Gastrocnemius medialis (tissue), 4 donors: Measurements from ENCODE around the gene ALDH1B1. TPM values are rescaled to one million over a fixed set of nuclear protein-coding genes. Genes with fewer than 3 reads are reported as not detected.

Experiments
- ATAC-seq, 2 donors: fragments of 150-250 bp; one replicate each; pipeline ENCODE4 v1.9.1; 2016
- DNase-seq, 2 donors: peaks; one replicate each; pipeline ENCODE4 v3.0.0-alpha.2; 2019
- H3K27ac ChIP-seq, 4 donors: fragments of 200-600 bp; sonication (generic); 1 replicate in 1 of 4; 2 replicates in 3 of 4; pipeline ENCODE4 v1.5.1; 2016 to 2018; ENCODE audit warnings: mild to moderate bottlenecking in 2 of 4, moderate library complexity in 1 of 4
- H3K27me3 ChIP-seq, 3 donors: fragments of 200-600 bp; sonication (generic) in 2 of 3; 1 replicate in 1 of 3; 2 replicates in 2 of 3; pipeline versions ENCODE4 v1.5.1 to v1.6.0; 2016 to 2019; ENCODE audit warnings: mild to moderate bottlenecking in 1 of 3, moderate library complexity in 1 of 3
- H3K36me3 ChIP-seq, 2 donors: fragments of 200-600 bp; sonication (generic) in 1 of 2; one replicate each; pipeline ENCODE4 v1.5.1; 2017 to 2018
- H3K4me1 ChIP-seq, 2 donors: fragments of 200-600 bp; sonication (generic) in 1 of 2; one replicate each; pipeline ENCODE4 v1.5.1; 2016 to 2017; ENCODE audit warnings: mild to moderate bottlenecking in 2 of 2
- H3K4me3 ChIP-seq, 4 donors: fragments of 200-600 bp; sonication (generic) in 3 of 4; 1 replicate in 1 of 4; 2 replicates in 3 of 4; pipeline ENCODE4 v1.5.1; 2016 to 2019; ENCODE audit warnings: mild to moderate bottlenecking in 2 of 4
- H3K9me3 ChIP-seq, 3 donors: fragments of 200-600 bp; sonication (generic) in 2 of 3; 1 replicate in 1 of 3; 2 replicates in 2 of 3; pipeline ENCODE4 v1.5.1; 2016 to 2019
- CTCF ChIP-seq, 5 experiments: fragments of 450-650 bp in 3 of 5; fragments of 200-600 bp in 2 of 5; sonication (generic) in 2 of 5; IDR thresholded peaks in 4 of 5; conservative IDR thresholded peaks in 1 of 5; 1 replicate in 4 of 5; 2 replicates in 1 of 5; pipeline ENCODE4 v1.5.1; 2016 to 2019; ENCODE audit warnings: antibody characterized with exemption in 5 of 5, mild to moderate bottlenecking in 3 of 5, moderate library complexity in 3 of 5
- POLR2A ChIP-seq, 2 donors: fragments of 450-650 bp; IDR thresholded peaks; one replicate each; pipeline ENCODE4 v1.6.1; 2017; ENCODE audit warnings: antibody characterized with exemption in 2 of 2, mild to moderate bottlenecking in 2 of 2, moderate library complexity in 2 of 2
- in situ Hi-C, 4 donors: fragments of 200-750 bp; cut with MboI; loops; one replicate each; pipeline versions ENCODE4 v1.15.0 to v1.8.0; 2017; ENCODE audit warnings: low sequenced_read_pairs in 4 of 4
- intact Hi-C: fragments of 100-400 bp; cut with DNase I; formaldehyde crosslinking; loops from one replicate; pipeline ENCODE4 v1.15.1; 2023; ENCODE audit warnings: low total_unique reads
- total RNA-seq, 4 donors: library from RNA; depleted of rRNA; stranded (reverse); fragments of >200 nt; gene quantifications; one replicate each; pipeline versions ENCODE4 v1.1.0 to v1.2.3, GENCODE V29; 2016

The ALDH1B1 gene
- total RNA-seq, 4 donors from 2014 or later: 21.0 to 50.9 (median 36.0) TPM

- Histone ChIP-seq H3K4me3 (no peak overlapping the region), H3K27ac (no peak overlapping the region), H3K4me1 (no peaks in the 10 kb centered on the region), H3K36me3 (no peaks in the 10 kb centered on the region), H3K27me3 (no peaks in the 10 kb centered on the region), H3K9me3 (no peaks in the 10 kb centered on the region)
- no peak for TF ChIP-seq CTCF (IDR thresholded peaks at IDR 0.05 in 4 of 5, conservative IDR thresholded peaks at IDR 0.05 in 1 of 5)
- TF ChIP-seq POLR2A (IDR thresholded peaks at IDR 0.05): no peak
- intact Hi-C loops (no loop called here), in situ Hi-C loops (no loop called here)
- ATAC-seq: no peak
- no peak for DNase-seq
These were observed 46.4 kb upstream of the ALDH1B1 start for GRCh38 chr9:38345851-38346755.

GRCh38 chr9:38346811-38347210 lies 45.7 kb upstream of the ALDH1B1 start:
- Histone ChIP-seq H3K27ac (no peak overlapping the region), H3K9me3 (no peaks in the 10 kb centered on the region), H3K4me1 (no peaks in the 10 kb centered on the region), H3K4me3 (no peak overlapping the region), H3K27me3 (no peaks in the 10 kb centered on the region), H3K36me3 (no peaks in the 10 kb centered on the region)
- ATAC-seq: no peak
- TF ChIP-seq POLR2A (IDR thresholded peaks at IDR 0.05): no peak
- TF ChIP-seq CTCF (IDR thresholded peaks at IDR 0.05 in 4 of 5, conservative IDR thresholded peaks at IDR 0.05 in 1 of 5): no peak
- intact Hi-C loops (no loop called here), in situ Hi-C loops (no loop called here)
- DNase-seq: no peak

GRCh38 chr9:38347271-38347671 lies 45.2 kb upstream of the ALDH1B1 start:
- Histone ChIP-seq H3K9me3 (no peaks in the 10 kb centered on the region), H3K27me3 (no peaks in the 10 kb centered on the region), H3K27ac (no peak overlapping the region), H3K4me3 (no peak overlapping the region), H3K4me1 (no peaks in the 10 kb centered on the region), H3K36me3 (no peaks in the 10 kb centered on the region)
- no peak for TF ChIP-seq CTCF (IDR thresholded peaks at IDR 0.05 in 4 of 5, conservative IDR thresholded peaks at IDR 0.05 in 1 of 5)
- no peak for TF ChIP-seq POLR2A (IDR thresholded peaks at IDR 0.05)
- intact Hi-C loops: no loop called here
- no peak for DNase-seq
- in situ Hi-C loops: no loop called here
- no peak for ATAC-seq

- no peak for DNase-seq
- no peaks in the 10 kb centered on the region for H3K27me3 ChIP-seq
- in situ Hi-C loops: no loop called here
- no peaks in the 10 kb centered on the region for H3K9me3 ChIP-seq
- intact Hi-C loops: no loop called here
- no peak for ATAC-seq
- H3K36me3 ChIP-seq: no peaks in the 10 kb centered on the region
- no peak overlapping the region for H3K4me3 ChIP-seq
- H3K4me1 ChIP-seq: no peaks in the 10 kb centered on the region
- no peak overlapping the region for H3K27ac ChIP-seq
- TF ChIP-seq POLR2A (IDR thresholded peaks at IDR 0.05): no peak
- TF ChIP-seq CTCF (IDR thresholded peaks at IDR 0.05 in 4 of 5, conservative IDR thresholded peaks at IDR 0.05 in 1 of 5): no peak
These were observed 44.6 kb upstream of the ALDH1B1 start for GRCh38 chr9:38347946-38348345.
